AG10803 (cell line): ENCODE measurements around the gene MYOCD.

ENCODE experiments used
- DNase-seq: peaks from one replicate; pipeline ENCODE4 v3.0.0; 2010; ENCODE audit warnings: low read depth
- H3K4me3 ChIP-seq: 2 replicates; pipeline ENCODE4 v1.5.1; 2011; ENCODE audit warnings: mild to moderate bottlenecking, low read length, control low read depth
- CTCF ChIP-seq: conservative IDR thresholded peaks from 2 replicates; pipeline ENCODE4 v1.5.1; 2011; ENCODE audit warnings: mild to moderate bottlenecking, low read length, control low read depth, inconsistent platforms

MYOCD gene

GRCh38 chr17:12622726-12623125 lies 43.0 kb upstream of the MYOCD start:
- TF ChIP-seq CTCF, result no peak
- peak; percentile 16 for DNase-seq
- no peak overlapping the region for H3K4me3 ChIP-seq

- DNase-seq, result no peak
- TF ChIP-seq CTCF, result no peak
- no peak overlapping the region for H3K4me3 ChIP-seq
These were observed 42.4 kb upstream of the MYOCD start for GRCh38 chr17:12623220-12623848.

- no peak overlapping the region for H3K4me3 ChIP-seq
- DNase-seq, result no peak
- no peak for TF ChIP-seq CTCF
These were observed 41.5 kb upstream of the MYOCD start for GRCh38 chr17:12624211-12624610.

- no peak for DNase-seq
- no peak overlapping the region for H3K4me3 ChIP-seq
- TF ChIP-seq CTCF, result no peak
These were observed 40.6 kb upstream of the MYOCD start for GRCh38 chr17:12625092-12625491.

GRCh38 chr17:12627177-12627629 lies 38.5 kb upstream of the MYOCD start:
- no peak overlapping the region for H3K4me3 ChIP-seq
- peak; percentile 81 for DNase-seq
- TF ChIP-seq CTCF, result no peak

- peak; percentile 42 for DNase-seq
- H3K4me3 ChIP-seq, result no peak overlapping the region
- TF ChIP-seq CTCF, result no peak
These were observed 37.8 kb upstream of the MYOCD start for GRCh38 chr17:12627781-12628451.

- no peak for TF ChIP-seq CTCF
- no peak overlapping the region for H3K4me3 ChIP-seq
- DNase-seq, result peak; percentile 23
These were observed 34.6 kb upstream of the MYOCD start for GRCh38 chr17:12631076-12631475.
